ENCODE results near the gene CHRNB1.

DNA sequence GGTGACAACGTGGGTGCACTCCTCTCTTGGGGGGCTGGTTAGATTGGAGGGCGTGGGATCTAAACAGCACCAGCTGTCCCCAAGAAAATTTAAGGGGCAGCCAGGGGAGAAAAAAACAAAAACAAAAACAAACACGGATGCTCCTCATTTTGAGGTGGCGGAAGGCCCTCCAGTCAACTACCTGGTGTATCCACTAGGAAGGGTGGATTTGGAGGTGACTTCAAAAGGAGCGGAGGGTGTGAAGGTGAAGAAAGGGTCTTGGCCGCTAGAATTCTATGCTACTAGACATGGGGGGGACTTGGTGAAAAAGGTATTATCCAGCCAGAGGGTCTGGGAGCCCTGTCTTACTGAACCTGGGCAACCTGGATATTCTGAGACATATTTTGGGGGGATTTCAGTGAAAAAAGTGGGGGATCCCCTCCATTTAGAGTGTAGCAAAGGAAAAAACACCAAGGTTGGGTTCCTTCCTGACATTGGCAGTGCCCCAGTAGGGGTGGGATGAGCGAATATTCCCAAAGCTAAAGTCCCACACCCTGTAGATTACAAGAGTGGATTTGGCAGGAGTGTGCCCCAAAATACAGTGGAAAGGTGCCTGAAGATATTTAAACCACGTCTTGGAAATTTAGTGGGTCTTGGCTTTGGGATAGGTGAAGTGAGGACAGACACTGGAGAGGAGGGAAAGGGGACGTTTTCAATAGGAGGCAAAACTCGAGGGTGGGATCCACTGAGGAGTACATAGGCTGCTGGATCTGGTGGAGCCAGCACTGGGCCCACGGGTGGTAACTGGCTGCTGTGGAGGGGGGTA lies 6.0 kb upstream of the CHRNB1 start:
- TF ChIP-seq CTCF (IDR thresholded peaks at IDR 0.05) (no peak), POLR2A (IDR thresholded peaks at IDR 0.05) (no peak), POLR2AphosphoS5 (IDR thresholded peaks at IDR 0.05) (no peak)
